ENCODE measurements around the gene AKAP12.

Gene AKAP12

DNA sequence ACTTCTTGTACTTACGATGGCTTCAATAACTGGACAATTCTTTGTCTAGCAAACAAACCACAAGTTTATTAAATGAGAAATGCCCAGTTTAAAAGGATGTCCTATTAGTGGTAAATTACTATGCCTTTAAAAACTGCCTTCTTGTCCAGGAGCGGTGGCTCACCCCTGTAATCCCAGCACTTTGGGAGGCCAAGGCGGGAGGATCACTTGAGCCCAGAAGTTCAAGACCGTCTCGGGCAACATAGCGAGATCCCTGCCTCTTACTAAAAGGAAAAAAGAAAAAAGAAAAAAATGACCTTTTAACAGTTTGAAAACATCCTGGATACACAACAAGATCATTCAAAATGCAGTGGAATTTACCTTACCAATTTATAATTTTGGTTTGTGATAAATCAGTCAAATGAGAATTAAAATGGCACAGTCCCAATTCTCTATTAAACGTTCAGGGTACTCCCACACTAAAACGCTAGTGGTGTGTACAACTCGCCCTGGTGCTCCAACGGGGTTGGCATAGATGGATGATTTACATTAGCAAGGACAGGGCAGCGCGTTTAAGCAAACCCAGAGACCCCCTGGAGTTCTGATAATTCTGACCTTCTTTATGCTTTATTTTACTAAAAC lies 149.3 kb downstream of the AKAP12 start:
- no peak for TF ChIP-seq CTCF (conservative IDR thresholded peaks at IDR 0.05; ENCODE audit: low read depth, low read length)
- Histone ChIP-seq H3K4me2 (peak overlapping the region; percentile 75), H3K27me3 (ENCODE audit: insufficient read depth, low read depth) (no peaks in the 10 kb centered on the region), H3K79me2 (ENCODE audit: insufficient read depth, low read depth) (peaks cover 77% of the 10 kb centered on the region), H2AFZ (ENCODE audit: low read depth) (peak overlapping the region; percentile 62; the same call in 1 of the 2 replicates), H3K4me1 (ENCODE audit: low read depth, poor library complexity, severe bottlenecking) (peaks cover 50% of the 10 kb centered on the region), H3K9ac (peak overlapping the region; percentile 84), H3K36me3 (ENCODE audit: insufficient read depth) (no peaks in the 10 kb centered on the region), H3K4me3 (IDR thresholded peaks at IDR 0.05; ENCODE audit: insufficient read depth, low read depth, low read length) (no peak overlapping the region), H4K20me1 (ENCODE audit: insufficient read depth) (no peaks in the 10 kb centered on the region), H3K27ac (peak overlapping the region; percentile 97)

- H3K36me3 ChIP-seq (ENCODE audit: insufficient read depth), result no peaks in the 10 kb centered on the region
- H3K27ac ChIP-seq, result peak overlapping the region; percentile 97
- H3K9ac ChIP-seq, result peak overlapping the region; percentile 84
- 0 out of 2 replicates have a peak, but pooled peaks cover under 1% of the 10 kb centered on the region for H4K20me1 ChIP-seq (ENCODE audit: insufficient read depth)
- peaks cover 77% of the 10 kb centered on the region for H3K79me2 ChIP-seq (ENCODE audit: insufficient read depth, low read depth)
- H3K4me1 ChIP-seq (ENCODE audit: low read depth, poor library complexity, severe bottlenecking), result peaks cover 57% of the 10 kb centered on the region
- no peak overlapping the region for H3K4me3 ChIP-seq (IDR thresholded peaks at IDR 0.05; ENCODE audit: insufficient read depth, low read depth, low read length)
- peak overlapping the region; percentile 62 for H2AFZ ChIP-seq (ENCODE audit: low read depth)
- no peak for TF ChIP-seq CTCF (conservative IDR thresholded peaks at IDR 0.05; ENCODE audit: low read depth, low read length)
- H3K4me2 ChIP-seq, result peak overlapping the region; percentile 75
- no peaks in the 10 kb centered on the region for H3K27me3 ChIP-seq (ENCODE audit: insufficient read depth, low read depth)
Measured at GRCh38 chr6:151389618-151390275, 150.0 kb downstream of the AKAP12 start.

- Histone ChIP-seq H3K27me3 (ENCODE audit: insufficient read depth, low read depth) (no peaks in the 10 kb centered on the region), H3K9ac (peak overlapping the region; percentile 95), H3K4me1 (ENCODE audit: low read depth, poor library complexity, severe bottlenecking) (peaks cover 58% of the 10 kb centered on the region), H3K4me2 (no peak overlapping the region), H3K4me3 (IDR thresholded peaks at IDR 0.05; ENCODE audit: insufficient read depth, low read depth, low read length) (no peak overlapping the region), H3K36me3 (ENCODE audit: insufficient read depth) (no peaks in the 10 kb centered on the region), H2AFZ (ENCODE audit: low read depth) (no peak overlapping the region), H4K20me1 (ENCODE audit: insufficient read depth) (0 out of 2 replicates have a peak, but pooled peaks cover 6% of the 10 kb centered on the region), H3K79me2 (ENCODE audit: insufficient read depth, low read depth) (peaks cover 77% of the 10 kb centered on the region), H3K27ac (peak overlapping the region; percentile 97)
- no peak for TF ChIP-seq CTCF (conservative IDR thresholded peaks at IDR 0.05; ENCODE audit: low read depth, low read length)
Measured at GRCh38 chr6:151390276-151390850, 150.6 kb downstream of the AKAP12 start.

DNA sequence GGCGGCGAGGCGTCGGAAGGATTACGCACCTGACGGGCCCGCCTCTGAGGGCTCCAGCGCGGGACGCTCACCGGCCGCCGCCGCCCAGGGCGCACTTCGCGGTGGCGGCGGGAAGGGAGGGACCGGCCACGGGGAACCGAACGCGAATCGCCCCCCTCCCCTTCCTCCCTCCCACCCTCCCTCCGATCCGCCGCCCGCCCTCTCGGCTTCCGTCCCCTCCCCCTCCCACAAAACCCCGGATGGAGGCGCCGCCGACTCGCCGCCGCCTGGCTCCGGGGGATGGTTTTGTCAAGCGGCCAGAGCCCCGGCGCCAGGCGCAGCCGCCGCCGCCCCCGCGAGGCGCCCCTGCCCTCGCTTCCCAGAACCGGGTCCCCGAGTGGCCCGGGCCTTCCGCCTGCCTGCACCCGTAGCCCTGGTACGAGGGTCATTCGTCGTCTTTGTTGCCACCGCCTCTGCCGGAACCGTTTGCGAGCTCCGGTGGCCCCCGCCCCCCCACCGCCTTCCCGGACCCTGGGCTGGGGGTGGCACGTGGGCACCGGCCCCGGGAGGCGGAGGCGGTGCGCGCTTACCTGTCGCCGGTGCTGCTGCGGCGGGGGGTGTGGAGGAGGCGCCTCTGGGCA lies 151.2 kb downstream of the AKAP12 start:
- Histone ChIP-seq H4K20me1 (ENCODE audit: insufficient read depth) (0 out of 2 replicates have a peak, but pooled peaks cover 6% of the 10 kb centered on the region), H3K4me3 (IDR thresholded peaks at IDR 0.05; ENCODE audit: insufficient read depth, low read depth, low read length) (no peak overlapping the region), H3K9ac (peak overlapping the region; percentile 95), H3K27ac (peak overlapping the region; percentile 97), H3K36me3 (ENCODE audit: insufficient read depth) (no peaks in the 10 kb centered on the region), H3K4me2 (peak overlapping the region; percentile 38), H2AFZ (ENCODE audit: low read depth) (0 out of 2 replicates have a peak overlapping the region, but pooled peaks have one; percentile 29), H3K27me3 (ENCODE audit: insufficient read depth, low read depth) (no peaks in the 10 kb centered on the region), H3K4me1 (ENCODE audit: low read depth, poor library complexity, severe bottlenecking) (peaks cover 55% of the 10 kb centered on the region), H3K79me2 (ENCODE audit: insufficient read depth, low read depth) (peaks cover 77% of the 10 kb centered on the region)
- no peak for TF ChIP-seq CTCF (conservative IDR thresholded peaks at IDR 0.05; ENCODE audit: low read depth, low read length)
